SK-N-MC (cell line): ENCODE measurements around the gene MAN1C1.

ENCODE experiments used
- EZH2 ChIP-seq: fragments of 200-600 bp; sonication (generic); IDR thresholded peaks from one replicate; pipeline ENCODE4 v1.6.1; 2017; ENCODE audit warnings: antibody characterized with exemption
- FOXP2 ChIP-seq: optimal IDR thresholded peaks from 2 replicates; pipeline ENCODE3; 2011; ENCODE audit warnings: mild to moderate bottlenecking, moderate library complexity; ENCODE audit not compliant: insufficient read depth; ENCODE audit errors: extremely low read length, control extremely low read depth

DNA sequence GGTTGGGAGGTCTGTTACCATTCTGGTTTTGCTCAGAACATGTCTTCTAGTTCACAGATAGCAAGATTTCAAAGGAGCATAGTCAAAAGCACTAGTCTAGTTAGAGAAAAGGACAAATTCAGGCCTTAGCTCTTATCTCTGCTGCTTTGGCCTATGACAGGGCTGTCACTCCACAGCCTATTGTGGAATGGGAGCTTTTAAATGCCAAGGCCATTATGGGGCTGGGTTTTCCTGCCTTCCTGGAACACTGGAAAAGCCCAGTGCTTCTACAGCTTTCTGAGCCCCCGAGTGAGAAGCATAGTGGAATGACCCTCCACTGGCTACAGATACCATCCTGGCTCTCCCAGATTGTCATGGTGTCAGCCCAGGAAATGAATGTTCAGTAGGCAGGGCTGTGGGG is 212.5 kb downstream of the MAN1C1 start:
- TF ChIP-seq FOXP2 (no peak), EZH2 (no peak)
